ENCODE measurements around the gene REEP2. TPM values are rescaled to one million over a fixed set of nuclear protein-coding genes. Genes with fewer than 3 reads are reported as not detected.

The REEP2 gene
- total RNA-seq, 2 experiments from 2014 or later = 3.9 to 5.1 TPM

DNA sequence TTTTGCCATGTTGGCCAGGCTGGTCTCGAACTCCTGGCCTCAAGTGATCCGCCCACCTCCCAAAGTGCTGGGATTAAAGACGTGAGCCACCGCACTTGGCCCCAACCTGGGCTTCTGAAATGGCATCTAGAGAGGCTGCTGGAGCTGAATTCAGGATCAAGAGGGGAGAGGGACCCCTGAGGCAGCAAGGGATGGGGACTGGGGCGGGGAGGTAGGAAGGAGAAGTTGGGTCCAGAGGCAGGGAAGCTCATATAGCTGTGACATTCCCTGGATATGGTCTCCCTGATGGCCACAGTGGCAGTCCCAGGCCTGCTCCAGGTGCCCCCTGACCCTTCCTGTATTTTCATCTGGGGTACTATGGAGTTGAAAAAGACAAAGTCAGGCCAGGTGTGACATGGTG is 12.1 kb downstream of the REEP2 start:
- intact Hi-C loops (cut with micrococcal nuclease; ENCODE audit: unreplicated experiment) = loop anchor here (1.0 to 2.0 kb wide), 3 partner anchors 52 to 271 kb away; no protein-coding TSS in a partner anchor
- no peak for DNase-seq (ENCODE audit: low spot score)
- no peak overlapping the region for H3K27ac ChIP-seq (ENCODE audit: low read depth, low read length, poor library complexity, severe bottlenecking)
- BruUV-seq (replicated peaks) = no TSS peak
- H3K36me3 ChIP-seq (ENCODE audit: insufficient read depth, low read length) = no peaks in the 10 kb centered on the region
- H2AFZ ChIP-seq (ENCODE audit: low read length) = no peak overlapping the region
- ChIA-PET CTCF (ENCODE audit: unreplicated experiment) (no interaction called here), POLR2A (no interaction called here)
- H3K9me2 ChIP-seq (ENCODE audit: insufficient read depth, low read length) = no peaks in the 10 kb centered on the region
- peaks cover 3% of the 10 kb centered on the region for H3K4me1 ChIP-seq (ENCODE audit: insufficient read depth, low read length, poor library complexity, severe bottlenecking)
- no peaks in the 10 kb centered on the region for H3K79me2 ChIP-seq (ENCODE audit: insufficient read depth, low read depth, low read length)
- H3K9me3 ChIP-seq (ENCODE audit: low read length) = no peaks in the 10 kb centered on the region
- no peak overlapping the region for H3K4me3 ChIP-seq (ENCODE audit: low read depth, low read length, poor library complexity, severe bottlenecking)
- no peak for TF ChIP-seq EZH2phosphoT487 (IDR thresholded peaks at IDR 0.05; ENCODE audit: borderline replicate concordance, low read depth, low read length)
- TF ChIP-seq, protein P1, sequence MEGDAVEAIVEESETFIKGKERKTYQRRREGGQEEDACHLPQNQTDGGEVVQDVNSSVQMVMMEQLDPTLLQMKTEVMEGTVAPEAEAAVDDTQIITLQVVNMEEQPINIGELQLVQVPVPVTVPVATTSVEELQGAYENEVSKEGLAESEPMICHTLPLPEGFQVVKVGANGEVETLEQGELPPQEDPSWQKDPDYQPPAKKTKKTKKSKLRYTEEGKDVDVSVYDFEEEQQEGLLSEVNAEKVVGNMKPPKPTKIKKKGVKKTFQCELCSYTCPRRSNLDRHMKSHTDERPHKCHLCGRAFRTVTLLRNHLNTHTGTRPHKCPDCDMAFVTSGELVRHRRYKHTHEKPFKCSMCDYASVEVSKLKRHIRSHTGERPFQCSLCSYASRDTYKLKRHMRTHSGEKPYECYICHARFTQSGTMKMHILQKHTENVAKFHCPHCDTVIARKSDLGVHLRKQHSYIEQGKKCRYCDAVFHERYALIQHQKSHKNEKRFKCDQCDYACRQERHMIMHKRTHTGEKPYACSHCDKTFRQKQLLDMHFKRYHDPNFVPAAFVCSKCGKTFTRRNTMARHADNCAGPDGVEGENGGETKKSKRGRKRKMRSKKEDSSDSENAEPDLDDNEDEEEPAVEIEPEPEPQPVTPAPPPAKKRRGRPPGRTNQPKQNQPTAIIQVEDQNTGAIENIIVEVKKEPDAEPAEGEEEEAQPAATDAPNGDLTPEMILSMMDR (conservative IDR thresholded peaks at IDR 0.05; ENCODE audit: low read length) = no peak
- no peak overlapping the region for H3K4me2 ChIP-seq (ENCODE audit: low read length)
- no peaks in the 10 kb centered on the region for H4K20me1 ChIP-seq (ENCODE audit: insufficient read depth, low read length)

DNA sequence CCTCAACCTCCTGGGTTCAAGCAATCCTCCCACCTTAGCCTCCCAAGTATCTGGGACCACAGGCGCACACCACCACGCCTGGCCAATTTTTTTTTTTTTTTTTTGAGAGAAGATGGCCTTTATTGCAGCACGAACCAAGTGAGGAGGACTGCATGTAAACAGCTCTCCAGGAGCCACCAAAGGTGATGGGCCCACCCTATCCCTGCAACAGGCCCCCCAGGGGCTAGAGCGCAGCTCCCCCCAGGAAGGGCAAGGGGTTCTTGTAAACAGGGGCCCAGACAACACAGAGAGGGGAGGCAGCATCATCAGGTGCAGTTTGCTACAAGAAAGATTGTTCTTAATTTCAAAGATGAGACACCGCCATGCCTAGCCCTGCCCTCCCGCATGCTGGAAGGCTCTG is 13.9 kb downstream of the REEP2 start:
- no peaks in the 10 kb centered on the region for H3K9me2 ChIP-seq (ENCODE audit: insufficient read depth, low read length)
- intact Hi-C loops (cut with micrococcal nuclease; ENCODE audit: unreplicated experiment) = no loop called here
- DNase-seq (ENCODE audit: low spot score) = no peak
- TF ChIP-seq, protein P1 (conservative IDR thresholded peaks at IDR 0.05; ENCODE audit: low read length) = no peak
- TF ChIP-seq EZH2phosphoT487 (IDR thresholded peaks at IDR 0.05; ENCODE audit: borderline replicate concordance, low read depth, low read length) = no peak
- H3K79me2 ChIP-seq (ENCODE audit: insufficient read depth, low read depth, low read length) = no peaks in the 10 kb centered on the region
- H3K9me3 ChIP-seq (ENCODE audit: low read length) = no peaks in the 10 kb centered on the region
- no peaks in the 10 kb centered on the region for H4K20me1 ChIP-seq (ENCODE audit: insufficient read depth, low read length)
- BruUV-seq (replicated peaks) = no TSS peak
- no peak overlapping the region for H3K4me2 ChIP-seq (ENCODE audit: low read length)
- no peak overlapping the region for H3K4me3 ChIP-seq (ENCODE audit: low read depth, low read length, poor library complexity, severe bottlenecking)
- ChIA-PET CTCF (ENCODE audit: unreplicated experiment) (no interaction called here), POLR2A (interaction anchor here (0.6 kb wide), 2 partner anchors 10 to 21 kb away, joined by 3 to 7 read pairs; no protein-coding TSS in a partner anchor)
- H3K36me3 ChIP-seq (ENCODE audit: insufficient read depth, low read length) = no peaks in the 10 kb centered on the region
- H3K27ac ChIP-seq (ENCODE audit: low read depth, low read length, poor library complexity, severe bottlenecking) = no peak overlapping the region
- H3K4me1 ChIP-seq (ENCODE audit: insufficient read depth, low read length, poor library complexity, severe bottlenecking) = peaks cover 3% of the 10 kb centered on the region
- H2AFZ ChIP-seq (ENCODE audit: low read length) = no peak overlapping the region

DNA sequence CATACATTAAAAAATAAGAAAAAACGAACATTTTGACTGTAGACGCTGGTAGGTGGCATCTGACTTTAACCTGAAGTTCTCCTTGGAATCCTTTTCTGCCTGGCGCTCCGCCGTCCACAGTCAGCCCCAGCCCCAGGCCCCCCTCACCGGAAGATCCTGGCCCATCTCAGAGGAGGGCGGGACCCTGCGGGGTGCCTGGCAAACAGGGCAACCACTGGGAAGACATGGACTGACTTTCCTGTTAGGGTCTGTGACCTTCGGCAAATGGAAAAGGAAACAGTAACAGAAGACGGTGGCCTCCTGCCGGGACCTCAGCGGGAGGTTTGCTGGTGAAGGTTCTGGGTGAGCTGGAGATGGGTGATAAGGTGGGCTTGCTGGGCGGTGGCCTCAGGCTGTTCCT is 14.7 kb downstream of the REEP2 start:
- Histone ChIP-seq H3K9me3 (ENCODE audit: low read length) (no peaks in the 10 kb centered on the region), H2AFZ (ENCODE audit: low read length) (no peak overlapping the region), H3K36me3 (ENCODE audit: insufficient read depth, low read length) (no peaks in the 10 kb centered on the region), H3K4me1 (ENCODE audit: insufficient read depth, low read length, poor library complexity, severe bottlenecking) (peaks cover 9% of the 10 kb centered on the region), H3K9me2 (ENCODE audit: insufficient read depth, low read length) (no peaks in the 10 kb centered on the region), H3K4me2 (ENCODE audit: low read length) (no peak overlapping the region), H3K4me3 (ENCODE audit: low read depth, low read length, poor library complexity, severe bottlenecking) (no peak overlapping the region), H3K79me2 (ENCODE audit: insufficient read depth, low read depth, low read length) (no peaks in the 10 kb centered on the region), H4K20me1 (ENCODE audit: insufficient read depth, low read length) (no peaks in the 10 kb centered on the region), H3K27ac (ENCODE audit: low read depth, low read length, poor library complexity, severe bottlenecking) (no peak overlapping the region)
- intact Hi-C loops (cut with micrococcal nuclease; ENCODE audit: unreplicated experiment) = no loop called here
- POLR2A ChIA-PET = no interaction called here
- TF ChIP-seq, protein P1 (conservative IDR thresholded peaks at IDR 0.05; ENCODE audit: low read length) = no peak
- no peak for DNase-seq (ENCODE audit: low spot score)
- no TSS peak for BruUV-seq (replicated peaks)
- CTCF ChIA-PET (ENCODE audit: unreplicated experiment) = no interaction called here

Data from OCI-LY7 (cell line).